SH-SY5Y (cell line): ENCODE results near the gene SEPTIN2.

Source experiments
- GATA2 ChIP-seq: IDR thresholded peaks from 2 replicates; pipeline ENCODE4 v1.6.1; 2011; ENCODE audit warnings: mild to moderate bottlenecking, low read depth, low read length
- GATA3 ChIP-seq: IDR thresholded peaks from 2 replicates; pipeline ENCODE4 v1.6.1; 2011; ENCODE audit warnings: low read depth, mild to moderate bottlenecking, low read length, moderate library complexity

Gene SEPTIN2

GRCh38 chr2:241275910-241276309 lies 39.8 kb upstream of the SEPTIN2 start:
- TF ChIP-seq GATA2 = no peak

- TF ChIP-seq GATA3 = no peak
- TF ChIP-seq GATA2 = no peak
Measured at GRCh38 chr2:241279413-241279812, 36.3 kb upstream of the SEPTIN2 start.

- TF ChIP-seq GATA3 = no peak
- no peak for TF ChIP-seq GATA2
Measured at GRCh38 chr2:241279828-241280227, 35.9 kb upstream of the SEPTIN2 start.

- TF ChIP-seq GATA3 (no peak), GATA2 (no peak)
Measured at GRCh38 chr2:241280291-241280690, 35.4 kb upstream of the SEPTIN2 start.

GRCh38 chr2:241282555-241282954 lies 33.2 kb upstream of the SEPTIN2 start:
- TF ChIP-seq GATA3 (no peak), GATA2 (no peak)

- TF ChIP-seq GATA2 = no peak
- no peak for TF ChIP-seq GATA3
Measured at GRCh38 chr2:241285596-241285995, 30.1 kb upstream of the SEPTIN2 start.

- no peak for TF ChIP-seq GATA2
- TF ChIP-seq GATA3 = no peak
Measured at GRCh38 chr2:241286348-241287090, 29.2 kb upstream of the SEPTIN2 start.

- no peak for TF ChIP-seq GATA2
- no peak for TF ChIP-seq GATA3
Measured at GRCh38 chr2:241288324-241288888, 27.3 kb upstream of the SEPTIN2 start.

- TF ChIP-seq GATA2 = no peak
- TF ChIP-seq GATA3 = no peak
Measured at GRCh38 chr2:241289053-241289452, 26.7 kb upstream of the SEPTIN2 start.

- TF ChIP-seq GATA3 (no peak), GATA2 (no peak)
Measured at GRCh38 chr2:241289597-241289996, 26.1 kb upstream of the SEPTIN2 start.

GRCh38 chr2:241291153-241291552 lies 24.6 kb upstream of the SEPTIN2 start:
- TF ChIP-seq GATA3 (no peak), GATA2 (no peak)

- no peak for TF ChIP-seq GATA2
- no peak for TF ChIP-seq GATA3
Measured at GRCh38 chr2:241291977-241292376, 23.7 kb upstream of the SEPTIN2 start.

- TF ChIP-seq GATA2 = no peak
Measured at GRCh38 chr2:241295326-241296095, 20.2 kb upstream of the SEPTIN2 start.

GRCh38 chr2:241296767-241297166 lies 19.0 kb upstream of the SEPTIN2 start:
- TF ChIP-seq GATA3 (no peak), GATA2 (no peak)

- TF ChIP-seq GATA3 (no peak), GATA2 (no peak)
Measured at GRCh38 chr2:241298673-241299072, 17.1 kb upstream of the SEPTIN2 start.

GRCh38 chr2:241300000-241300399 lies 15.7 kb upstream of the SEPTIN2 start:
- TF ChIP-seq GATA3 (no peak), GATA2 (no peak)
